Astrocyte of the cerebellum (primary cell): Measurements from ENCODE around the gene SLC6A1.
"Not testable (repeated sequence)": the region's sequence is repeated elsewhere in the genome, so short reads cannot be mapped to it uniquely, and the experiment has no call there.

ENCODE experiments used
- DNase-seq: peaks from one replicate; pipeline ENCODE4 v3.0.0-alpha.2; 2011; ENCODE audit warnings: low read depth
- H3K4me3 ChIP-seq: 2 replicates; pipeline ENCODE4 v1.5.1; 2011; ENCODE audit warnings: mild to moderate bottlenecking, low read depth, low read length, moderate library complexity
- in situ Hi-C: cut with HindIII; loops from 2 replicates; pipeline ENCODE4 v1.10.0; 2017; ENCODE audit warnings: low sequenced_read_pairs
- TF ChIP-seq, protein P1 (sequence below): IDR thresholded peaks from 2 replicates; pipeline ENCODE4 v1.5.1; 2012; ENCODE audit warnings: low read length, low read depth, moderate library complexity, mild to moderate bottlenecking; ENCODE audit errors: missing control alignments

The SLC6A1 gene

DNA sequence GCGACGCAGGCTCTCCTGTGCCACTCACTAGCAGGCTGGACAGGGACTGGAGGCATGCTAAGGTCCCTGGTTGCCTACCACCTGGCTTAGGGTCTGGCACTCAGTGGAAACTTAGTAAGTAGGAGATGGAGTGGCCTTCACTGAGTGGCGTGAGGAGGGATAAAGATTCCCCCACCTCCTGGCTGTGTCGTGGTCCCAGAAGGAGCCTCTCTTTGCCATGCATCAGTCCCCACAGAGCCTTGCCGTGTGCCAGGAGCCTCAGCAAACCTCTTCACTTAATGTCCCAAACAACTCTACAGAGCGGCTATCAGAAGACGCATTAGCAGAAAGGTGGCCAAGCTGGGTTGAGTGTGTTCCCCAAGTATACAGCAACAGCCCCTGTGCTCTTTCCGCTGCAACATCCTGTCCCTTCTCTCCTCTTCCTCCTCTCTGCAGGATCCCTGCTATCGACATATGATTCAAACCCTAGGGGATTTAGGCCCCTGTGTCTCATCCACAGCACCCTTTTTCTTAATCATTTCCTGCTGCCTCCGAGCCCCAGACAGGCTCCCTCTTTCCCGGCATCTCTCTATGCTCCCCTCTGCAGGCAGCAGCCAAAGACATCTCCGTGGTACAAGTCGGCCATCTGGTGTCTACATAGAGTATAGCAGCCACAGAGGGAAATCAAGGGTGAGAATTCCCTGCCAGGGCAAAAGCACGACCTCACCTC lies 66.7 kb downstream of the SLC6A1 start:
- no peak overlapping the region for H3K4me3 ChIP-seq
- in situ Hi-C loops = no loop called here
- peak; percentile 40 for DNase-seq

DNA sequence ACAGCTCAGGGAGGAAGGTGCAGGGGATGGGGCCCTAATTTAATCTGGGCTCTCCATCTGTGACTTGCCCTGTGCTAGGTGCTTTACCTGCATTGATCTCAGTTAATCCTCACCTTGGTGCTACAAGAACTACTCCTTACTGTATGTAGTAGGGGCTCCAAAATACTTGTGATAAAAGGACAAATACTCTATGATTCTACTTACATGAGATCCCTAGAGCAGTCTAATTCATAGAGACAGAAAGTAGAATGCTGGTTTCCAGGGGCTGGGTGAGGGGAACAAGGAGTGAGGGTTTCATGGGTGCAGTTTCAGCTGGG lies 67.2 kb downstream of the SLC6A1 start:
- no peak overlapping the region for H3K4me3 ChIP-seq
- in situ Hi-C loops = no loop called here
- DNase-seq = no peak
- TF ChIP-seq, protein P1, sequence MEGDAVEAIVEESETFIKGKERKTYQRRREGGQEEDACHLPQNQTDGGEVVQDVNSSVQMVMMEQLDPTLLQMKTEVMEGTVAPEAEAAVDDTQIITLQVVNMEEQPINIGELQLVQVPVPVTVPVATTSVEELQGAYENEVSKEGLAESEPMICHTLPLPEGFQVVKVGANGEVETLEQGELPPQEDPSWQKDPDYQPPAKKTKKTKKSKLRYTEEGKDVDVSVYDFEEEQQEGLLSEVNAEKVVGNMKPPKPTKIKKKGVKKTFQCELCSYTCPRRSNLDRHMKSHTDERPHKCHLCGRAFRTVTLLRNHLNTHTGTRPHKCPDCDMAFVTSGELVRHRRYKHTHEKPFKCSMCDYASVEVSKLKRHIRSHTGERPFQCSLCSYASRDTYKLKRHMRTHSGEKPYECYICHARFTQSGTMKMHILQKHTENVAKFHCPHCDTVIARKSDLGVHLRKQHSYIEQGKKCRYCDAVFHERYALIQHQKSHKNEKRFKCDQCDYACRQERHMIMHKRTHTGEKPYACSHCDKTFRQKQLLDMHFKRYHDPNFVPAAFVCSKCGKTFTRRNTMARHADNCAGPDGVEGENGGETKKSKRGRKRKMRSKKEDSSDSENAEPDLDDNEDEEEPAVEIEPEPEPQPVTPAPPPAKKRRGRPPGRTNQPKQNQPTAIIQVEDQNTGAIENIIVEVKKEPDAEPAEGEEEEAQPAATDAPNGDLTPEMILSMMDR = no peak

More for the DNA sequence above, 66.7 kb downstream of the SLC6A1 start:
- TF ChIP-seq, protein P1 = peak; percentile 92

DNA sequence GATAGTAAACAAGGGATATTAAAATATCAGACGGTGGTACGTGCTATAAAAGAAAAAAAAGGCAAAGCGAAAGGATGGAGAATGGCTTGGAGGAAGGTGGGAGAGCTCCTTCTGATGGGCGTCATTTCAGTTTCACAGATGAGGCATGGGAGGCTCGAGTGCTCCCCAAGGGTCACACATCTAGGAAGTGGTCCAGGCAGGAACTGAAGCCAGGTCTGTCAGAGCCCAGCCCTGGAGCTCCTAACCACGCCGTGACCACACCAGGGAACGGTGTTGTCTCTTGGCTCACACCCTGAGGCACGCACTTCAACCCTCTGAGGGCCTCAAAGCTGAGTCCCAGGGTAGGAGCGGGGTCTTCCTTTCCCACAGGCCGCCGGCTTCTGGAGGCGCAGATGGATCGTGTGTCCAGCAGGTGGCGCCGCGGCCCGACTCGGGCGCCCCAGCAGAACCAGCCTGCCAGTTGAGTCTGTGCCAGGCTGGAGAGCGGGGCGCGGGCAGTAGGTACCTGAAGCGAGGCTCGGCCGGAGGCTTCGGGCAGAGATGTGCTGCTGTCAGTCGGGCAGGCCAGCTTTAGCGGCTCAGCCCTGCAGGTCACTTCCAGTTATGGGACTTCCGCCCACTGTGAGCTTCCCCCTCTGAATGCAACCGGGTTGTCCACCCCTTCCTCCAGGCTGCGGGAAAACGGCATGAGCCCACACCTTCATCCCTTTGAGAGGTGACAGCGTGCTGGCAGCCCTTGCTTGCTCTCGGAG lies 68.1 kb downstream of the SLC6A1 start:
- TF ChIP-seq, protein P1 = peak; percentile 79
- in situ Hi-C loops = no loop called here
- peak overlapping the region; percentile 24 for H3K4me3 ChIP-seq
- peak; percentile 13 for DNase-seq

DNA sequence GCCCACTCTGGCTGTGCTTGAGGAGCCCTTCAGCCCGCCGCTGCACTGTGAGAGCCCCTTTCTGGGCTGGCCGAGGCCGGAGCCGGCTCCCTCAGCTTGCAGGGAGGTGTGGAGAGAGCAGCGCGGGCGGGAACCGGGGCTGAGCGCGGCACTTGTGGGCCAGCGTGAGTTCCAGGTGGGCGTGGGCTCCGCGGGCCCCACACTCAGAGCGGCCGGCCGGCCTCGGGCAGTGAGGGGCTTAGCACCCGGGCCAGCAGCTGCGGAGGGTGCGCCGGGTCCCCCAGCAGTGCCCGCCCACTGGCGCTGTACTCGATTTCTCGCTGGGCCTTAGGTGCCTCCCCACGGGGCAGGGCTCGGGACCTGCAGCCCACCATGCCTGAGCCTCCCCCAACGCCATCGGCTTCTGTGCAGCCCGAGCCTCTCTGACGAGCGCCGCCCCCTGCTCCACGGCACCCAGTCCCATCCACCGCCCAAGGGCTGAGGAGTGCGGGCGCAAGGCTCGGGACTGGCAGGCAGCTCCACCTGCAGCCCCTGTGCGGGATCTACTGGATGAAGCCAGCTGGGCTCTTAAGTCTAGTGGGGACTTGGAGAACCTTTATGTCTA lies 68.8 kb downstream of the SLC6A1 start:
- DNase-seq, H3K4me3 ChIP-seq, in situ Hi-C loops: not testable (repeated sequence)

DNA sequence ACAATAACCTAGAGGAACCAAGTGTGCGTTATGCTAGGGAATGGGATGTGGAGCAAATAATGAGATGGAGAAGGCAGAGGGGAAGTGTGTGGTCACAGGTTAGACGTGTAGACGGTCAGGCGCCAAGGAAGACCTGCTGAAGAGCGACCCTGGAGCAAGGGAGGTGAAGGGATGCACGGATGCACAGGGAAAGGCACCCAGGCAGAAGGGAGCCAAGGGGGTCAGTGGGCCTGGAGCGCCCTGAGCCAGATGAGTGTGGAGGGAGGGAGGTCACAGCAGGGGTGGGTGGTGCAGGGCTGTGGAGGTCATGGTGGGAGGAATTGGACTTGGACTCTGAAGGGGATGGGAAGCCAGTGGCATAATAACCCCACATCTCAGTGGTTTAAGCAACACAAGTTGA lies 70.2 kb downstream of the SLC6A1 start:
- in situ Hi-C loops = no loop called here
- DNase-seq = no peak
- H3K4me3 ChIP-seq = no peak overlapping the region
- TF ChIP-seq, protein P1 = no peak

DNA sequence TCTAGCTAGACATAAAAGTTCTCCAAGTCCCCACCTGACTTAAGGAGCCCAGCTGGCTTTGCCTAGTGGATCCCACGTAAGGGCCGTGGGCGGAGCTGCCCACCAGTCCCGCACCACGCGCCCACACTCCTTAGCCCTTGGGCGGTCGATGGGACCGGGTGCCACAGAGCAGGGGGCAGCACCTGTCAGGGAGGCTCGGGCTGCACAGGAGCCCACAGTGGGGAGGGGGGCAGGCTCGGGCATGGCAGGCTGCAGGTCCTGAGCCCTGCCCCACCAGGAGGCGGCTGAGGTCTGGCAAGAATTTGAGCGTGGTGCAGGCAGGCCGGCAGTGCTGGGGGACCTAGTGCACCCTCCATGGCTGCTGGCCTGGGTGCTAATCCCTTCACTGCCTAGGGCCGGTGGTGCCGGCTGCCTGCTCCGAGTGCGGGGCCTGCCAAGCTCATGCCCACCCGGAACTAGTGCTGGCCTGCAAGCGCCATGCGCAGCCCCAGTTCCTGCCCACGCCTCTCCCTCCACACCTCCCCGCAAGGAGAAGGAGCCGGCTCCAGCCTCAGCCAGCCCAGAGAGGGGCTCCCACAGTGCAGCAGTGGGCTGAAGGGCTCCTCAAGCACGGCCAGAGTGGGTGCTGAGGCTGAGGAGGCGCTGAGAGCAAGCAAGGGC lies 78.7 kb downstream of the SLC6A1 start:
- no peak for DNase-seq
- H3K4me3 ChIP-seq = no peak overlapping the region
- TF ChIP-seq, protein P1 = no peak
- in situ Hi-C loops = no loop called here
